Osteoblast (primary cell): ENCODE results near the gene WDR93. TPM values are rescaled to one million over a fixed set of nuclear protein-coding genes. Genes with fewer than 3 reads are reported as not detected.
A peak's percentile ranks its signal among the peaks of the same experiment; 100 is the strongest.

Source experiments
- DNase-seq: peaks from one replicate; pipeline ENCODE4 v3.0.0; 2011; ENCODE audit warnings: low spot score, mixed read lengths; ENCODE audit not compliant: insufficient read length; ENCODE audit errors: missing footprints
- H2AFZ ChIP-seq: 2 replicates; pipeline ENCODE4 v1.6.0; 2011; ENCODE audit warnings: mild to moderate bottlenecking, low read length
- H3K27ac ChIP-seq: 2 replicates; pipeline ENCODE4 v1.5.1; 2011; ENCODE audit warnings: mild to moderate bottlenecking, low read depth, low read length, moderate library complexity
- H3K27me3 ChIP-seq: 2 replicates; pipeline ENCODE4 v1.6.0; 2012; ENCODE audit warnings: mild to moderate bottlenecking, control low read depth, inconsistent platforms, low read length, moderate library complexity; ENCODE audit not compliant: insufficient read depth
- H3K36me3 ChIP-seq: 2 replicates; pipeline ENCODE4 v1.5.1; 2011; ENCODE audit warnings: mild to moderate bottlenecking, low read length, control low read depth, moderate library complexity; ENCODE audit not compliant: insufficient read depth
- H3K4me1 ChIP-seq: 2 replicates; pipeline ENCODE4 v1.5.1; 2011; ENCODE audit warnings: mild to moderate bottlenecking, low read length, control low read depth, moderate library complexity; ENCODE audit not compliant: insufficient read depth
- H3K4me2 ChIP-seq: 2 replicates; pipeline ENCODE4 v1.6.0; 2011; ENCODE audit warnings: mild to moderate bottlenecking, low read length; ENCODE audit not compliant: insufficient read depth
- H3K4me3 ChIP-seq: fragments of 200-600 bp; sonication (generic); 3 replicates; pipeline ENCODE4 v1.5.1; 2012; ENCODE audit warnings: mild to moderate bottlenecking, low read length, inconsistent platforms; ENCODE audit not compliant: insufficient read depth
- H3K79me2 ChIP-seq: 2 replicates; pipeline ENCODE4 v1.6.0; 2012; ENCODE audit warnings: mild to moderate bottlenecking, low read length, control low read depth, inconsistent platforms; ENCODE audit not compliant: insufficient read depth
- H3K9me3 ChIP-seq: 2 replicates; pipeline ENCODE4 v1.5.1; 2011; ENCODE audit warnings: low read depth, low read length, control low read depth
- H4K20me1 ChIP-seq: 2 replicates; pipeline ENCODE4 v1.6.0; 2012; ENCODE audit warnings: mild to moderate bottlenecking, low read length, control low read depth; ENCODE audit not compliant: insufficient read depth
- CTCF ChIP-seq: IDR thresholded peaks from 2 replicates; pipeline ENCODE4 v1.5.1; 2011; ENCODE audit warnings: mild to moderate bottlenecking, low read depth, low read length, moderate library complexity; ENCODE audit errors: extremely low read depth
- total RNA-seq: library from RNA; depleted of rRNA; stranded (reverse); fragments of >200 nt; gene quantifications from 2 replicates; pipeline ENCODE4 v1.2.3, GENCODE V29; 2012

WDR93 gene
- total RNA-seq, 1 donor = 0.36 TPM

DNA sequence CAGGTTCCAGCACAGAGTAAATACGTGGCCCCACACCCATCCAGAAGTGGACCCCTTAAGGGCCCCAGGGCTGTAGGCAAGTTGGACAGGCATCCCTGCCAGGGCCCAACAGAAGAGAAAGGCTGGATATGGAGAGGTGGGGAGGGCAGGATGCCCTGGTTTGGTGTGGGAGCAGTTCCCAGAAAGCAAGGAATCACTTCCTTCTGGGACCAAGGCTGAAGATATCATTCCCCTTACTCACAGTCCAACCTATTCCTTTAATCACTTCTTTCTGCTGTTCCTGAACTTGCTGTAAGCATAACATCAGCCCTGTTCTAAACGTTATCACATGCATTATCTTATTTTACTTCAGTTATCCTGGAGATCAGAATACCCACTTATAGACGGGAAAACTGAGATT, 79.4 kb downstream of the WDR93 start:
- peak overlapping the region; percentile 11 for H2AFZ ChIP-seq
- H3K9me3 ChIP-seq = no peaks in the 10 kb centered on the region
- no peaks in the 10 kb centered on the region for H3K27me3 ChIP-seq
- H3K36me3 ChIP-seq = no peaks in the 10 kb centered on the region
- H3K4me3 ChIP-seq = no peak overlapping the region
- peak overlapping the region; percentile 44 for H3K27ac ChIP-seq
- no peak overlapping the region for H3K4me2 ChIP-seq
- no peaks in the 10 kb centered on the region for H3K79me2 ChIP-seq
- H4K20me1 ChIP-seq = no peaks in the 10 kb centered on the region
- no peak for TF ChIP-seq CTCF
- peak; percentile 78 for DNase-seq
- H3K4me1 ChIP-seq = peaks cover 16% of the 10 kb centered on the region

GRCh38 chr15:89772932-89773583, 82.4 kb downstream of the WDR93 start:
- no peak overlapping the region for H3K4me2 ChIP-seq
- no peaks in the 10 kb centered on the region for H3K27me3 ChIP-seq
- no peaks in the 10 kb centered on the region for H3K36me3 ChIP-seq
- TF ChIP-seq CTCF = peak; percentile 25
- H3K27ac ChIP-seq = no peak overlapping the region
- peak; percentile 35 for DNase-seq
- no peak overlapping the region for H2AFZ ChIP-seq
- H4K20me1 ChIP-seq = no peaks in the 10 kb centered on the region
- H3K4me3 ChIP-seq = no peak overlapping the region
- H3K79me2 ChIP-seq = no peaks in the 10 kb centered on the region
- H3K4me1 ChIP-seq = peaks cover 29% of the 10 kb centered on the region
- no peaks in the 10 kb centered on the region for H3K9me3 ChIP-seq

GRCh38 chr15:89774492-89774891, 83.9 kb downstream of the WDR93 start:
- Histone ChIP-seq H2AFZ (no peak overlapping the region), H3K4me3 (no peak overlapping the region), H3K4me1 (peaks cover 29% of the 10 kb centered on the region), H3K9me3 (no peaks in the 10 kb centered on the region), H3K36me3 (no peaks in the 10 kb centered on the region), H3K79me2 (no peaks in the 10 kb centered on the region), H3K27ac (no peak overlapping the region), H3K27me3 (no peaks in the 10 kb centered on the region), H3K4me2 (no peak overlapping the region), H4K20me1 (no peaks in the 10 kb centered on the region)
- DNase-seq = no peak
- TF ChIP-seq CTCF = no peak

DNA sequence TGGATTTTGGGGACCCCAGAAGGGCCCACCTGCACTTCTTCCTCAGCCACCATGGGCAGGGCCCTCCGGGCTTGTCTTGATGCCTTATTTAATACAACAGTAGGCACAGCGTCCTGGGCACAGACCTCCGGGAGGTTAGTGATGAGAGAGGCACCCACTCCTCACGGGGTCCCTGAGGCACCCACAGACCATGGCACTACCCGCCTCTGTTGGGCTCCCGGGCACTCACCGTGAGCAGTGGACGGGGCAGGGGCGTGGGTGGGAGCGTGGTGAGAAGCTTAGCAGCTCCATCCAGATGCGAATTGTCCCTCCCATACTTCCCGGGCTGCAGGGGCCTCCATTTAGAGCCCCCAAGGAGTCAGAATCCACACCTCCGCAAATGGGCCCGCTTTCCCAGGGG, 85.2 kb downstream of the WDR93 start:
- H3K4me1 ChIP-seq = peaks cover 17% of the 10 kb centered on the region
- no peak for TF ChIP-seq CTCF

More for the DNA sequence above, 85.2 kb downstream of the WDR93 start:
- no peaks in the 10 kb centered on the region for H3K79me2 ChIP-seq
- no peaks in the 10 kb centered on the region for H3K9me3 ChIP-seq
- no peaks in the 10 kb centered on the region for H3K27me3 ChIP-seq
- H3K36me3 ChIP-seq = no peaks in the 10 kb centered on the region
- DNase-seq = peak; percentile 48
- H2AFZ ChIP-seq = peak overlapping the region; percentile 83
- H3K4me2 ChIP-seq = peak overlapping the region; percentile 85
- no peak overlapping the region for H3K27ac ChIP-seq
- no peaks in the 10 kb centered on the region for H4K20me1 ChIP-seq
- H3K4me3 ChIP-seq = peak overlapping the region; percentile 72
